HG03520 (cell line): ENCODE data around the gene NME1.
"Not testable (repeated sequence)": the region's sequence is repeated elsewhere in the genome, so short reads cannot be mapped to it uniquely, and the experiment has no call there.

ENCODE experiments used
- ATAC-seq: cut with Tn5 transposase; IDR thresholded peaks from one replicate; pipeline ENCODE4 v1.9.1; 2021; ENCODE audit warnings: mild to moderate bottlenecking, moderate library complexity; ENCODE audit not compliant: unreplicated experiment

The NME1 gene

GRCh38 chr17:51144266-51145022 is 8.9 kb upstream of the NME1 start:
- no peak for ATAC-seq

GRCh38 chr17:51147650-51148049 is 5.7 kb upstream of the NME1 start:
- ATAC-seq, result no peak

- no peak for ATAC-seq
These were observed 4.2 kb upstream of the NME1 start for GRCh38 chr17:51149163-51149562.

GRCh38 chr17:51150932-51151331 is 2.4 kb upstream of the NME1 start:
- ATAC-seq, result no peak

DNA sequence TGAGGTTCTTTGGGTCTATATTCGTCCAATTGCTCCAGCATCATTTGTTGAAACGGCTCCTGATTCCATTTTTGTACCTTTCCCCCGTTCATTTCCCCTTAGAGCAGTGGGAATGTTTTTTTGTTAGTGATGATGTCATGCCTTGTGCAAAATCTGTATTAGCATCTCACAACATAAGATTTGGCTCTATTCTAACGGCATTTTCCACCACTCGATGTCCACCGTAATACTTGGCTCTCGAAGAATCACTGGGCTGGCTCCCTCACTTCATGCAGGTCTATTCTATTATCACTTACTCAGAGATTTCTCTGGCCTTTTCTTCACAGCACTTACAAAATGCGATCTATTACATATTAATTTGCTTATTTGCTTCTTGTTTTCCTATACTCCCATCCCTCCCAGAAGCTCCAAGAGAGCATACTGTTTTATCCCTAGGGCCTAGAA is 571 bp upstream of the NME1 start:
- peak; percentile 1 for ATAC-seq

DNA sequence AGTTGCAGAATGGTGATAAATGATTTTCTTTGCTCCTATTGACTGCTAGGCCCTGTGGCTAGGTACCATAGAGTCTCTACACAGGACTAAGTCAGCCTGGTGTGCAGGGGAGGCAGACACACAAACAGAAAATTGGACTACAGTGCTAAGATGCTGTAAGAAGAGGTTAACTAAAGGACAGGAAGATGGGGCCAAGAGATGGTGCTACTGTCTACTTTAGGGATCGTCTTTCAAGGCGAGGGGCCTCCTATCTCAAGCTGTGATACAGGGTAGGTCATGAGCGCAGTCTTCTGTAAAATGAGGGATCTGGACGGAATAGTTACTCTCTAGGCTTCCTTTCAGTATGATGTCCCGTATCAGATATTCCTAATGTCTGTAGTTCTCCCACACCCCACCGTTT is 817 bp downstream of the NME1 start:
- no peak for ATAC-seq

GRCh38 chr17:51155416-51155815 is 2.1 kb downstream of the NME1 start:
- ATAC-seq, result no peak

GRCh38 chr17:51159604-51160003 is 6.2 kb downstream of the NME1 start:
- ATAC-seq, result no peak

- ATAC-seq, result no peak
These were observed 8.2 kb downstream of the NME1 start for GRCh38 chr17:51161541-51161940.

- ATAC-seq, result no peak
These were observed 11.7 kb downstream of the NME1 start for GRCh38 chr17:51164911-51165679.

DNA sequence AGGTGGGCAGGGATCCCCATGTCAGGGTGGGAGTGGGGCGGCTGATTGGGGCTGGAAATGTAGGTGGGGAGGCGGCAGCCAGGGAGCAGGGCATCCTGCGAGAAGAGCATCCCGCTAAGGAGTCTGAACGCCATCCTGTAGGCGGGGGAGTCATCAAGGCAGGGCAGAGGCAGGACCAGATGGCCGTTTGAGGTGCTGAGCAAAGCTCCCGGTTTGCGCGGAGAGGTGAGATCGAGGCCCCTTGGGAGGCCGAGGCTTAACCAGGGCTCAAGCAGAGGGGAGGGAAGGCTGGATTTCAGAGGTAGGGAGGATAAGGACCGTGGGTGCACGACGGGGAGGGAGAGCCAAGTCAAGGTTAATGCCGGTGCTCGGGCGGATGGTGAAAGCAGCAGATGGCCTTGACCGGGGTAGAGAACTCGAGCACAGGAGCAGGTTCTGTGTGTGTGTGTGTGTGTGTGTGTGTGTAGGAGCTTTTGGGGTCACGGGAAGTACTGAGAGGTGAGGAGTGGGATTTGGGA is 12.4 kb downstream of the NME1 start:
- peak; percentile 18 for ATAC-seq

DNA sequence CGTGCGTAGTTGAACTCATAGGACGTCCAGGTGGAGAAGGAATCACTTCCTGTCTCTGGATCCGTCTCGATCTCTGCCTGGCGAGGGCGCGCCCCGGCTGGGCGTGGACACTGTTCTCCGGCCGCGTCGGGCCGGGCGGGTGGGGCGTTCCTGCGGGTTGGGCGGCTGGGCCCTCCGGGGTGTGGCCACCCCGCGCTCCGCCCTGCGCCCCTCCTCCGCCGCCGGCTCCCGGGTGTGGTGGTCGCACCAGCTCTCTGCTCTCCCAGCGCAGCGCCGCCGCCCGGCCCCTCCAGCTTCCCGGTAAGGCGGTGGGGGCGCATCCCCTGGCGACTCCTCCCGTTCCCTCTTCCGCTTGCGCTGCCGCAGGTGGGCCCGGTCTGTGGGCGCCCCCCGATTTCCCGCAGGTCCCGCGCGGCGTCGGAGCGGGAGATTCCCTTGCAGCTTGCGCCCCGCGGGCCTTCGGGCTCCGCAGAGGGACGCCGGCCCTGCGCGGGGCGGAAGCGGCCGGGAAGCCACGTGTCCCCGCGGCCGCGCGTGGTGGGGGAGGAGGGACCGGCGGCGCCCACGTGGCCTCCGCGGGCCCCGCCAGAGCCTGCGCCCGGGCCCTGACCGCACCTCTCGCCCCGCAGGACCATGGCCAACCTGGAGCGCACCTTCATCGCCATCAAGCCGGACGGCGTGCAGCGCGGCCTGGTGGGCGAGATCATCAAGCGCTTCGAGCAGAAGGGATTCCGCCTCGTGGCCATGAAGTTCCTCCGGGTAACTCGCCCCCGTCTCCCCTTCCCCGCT is 13.0 kb downstream of the NME1 start, which contains the start of gene NME2:
Gene NME2, plus strand, starts transcription at position 214 of the 789 bp plus-strand sequence. Its CDS starts 420 bp downstream, at position 634.
- peak; percentile 82 for ATAC-seq

DNA sequence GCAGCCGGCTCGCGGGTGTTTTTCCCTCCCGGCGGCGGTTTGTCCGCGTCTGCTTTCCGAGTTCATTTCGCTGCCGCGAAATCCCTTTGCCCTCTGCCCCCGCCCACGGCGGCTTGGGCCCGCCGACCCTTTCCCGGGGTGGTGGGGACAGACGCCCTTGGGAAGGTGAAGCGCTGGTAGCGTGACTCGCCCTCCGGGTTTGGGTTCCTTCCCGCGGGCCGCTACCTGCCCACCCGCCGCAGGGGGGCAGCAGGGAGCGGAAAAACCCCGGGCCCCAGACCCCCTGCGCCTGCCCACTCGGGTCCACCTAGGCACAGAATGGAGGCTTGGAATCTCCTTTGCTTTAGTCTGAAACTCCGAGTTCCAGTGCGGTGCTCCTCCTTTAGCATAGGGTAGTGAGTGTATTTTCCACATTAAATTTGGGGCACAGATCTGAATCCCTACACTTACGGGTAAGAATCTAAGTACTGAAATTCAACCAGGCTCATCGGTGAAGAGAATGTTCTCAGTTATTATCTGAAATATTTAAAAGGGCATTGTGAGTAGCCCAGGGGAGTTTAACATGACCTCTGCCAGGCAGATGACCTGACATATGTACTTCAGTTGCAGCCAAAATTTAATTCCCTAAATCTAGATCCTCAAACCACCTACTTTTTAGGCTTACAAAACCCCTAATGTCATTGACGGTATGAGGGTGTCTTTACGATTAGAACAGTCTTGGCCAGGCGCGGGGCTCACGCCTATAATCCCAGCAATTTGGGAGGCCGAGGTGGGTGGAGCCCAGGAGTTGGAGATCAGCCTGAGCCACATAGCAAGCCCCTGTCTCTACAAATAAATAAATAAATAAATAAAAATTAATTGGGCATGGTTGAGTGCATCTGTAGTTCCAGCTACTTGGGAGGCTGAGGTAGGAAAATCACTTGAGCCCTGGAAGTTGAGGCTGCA is 13.9 kb downstream of the NME1 start:
- peak; percentile 40 for ATAC-seq

DNA sequence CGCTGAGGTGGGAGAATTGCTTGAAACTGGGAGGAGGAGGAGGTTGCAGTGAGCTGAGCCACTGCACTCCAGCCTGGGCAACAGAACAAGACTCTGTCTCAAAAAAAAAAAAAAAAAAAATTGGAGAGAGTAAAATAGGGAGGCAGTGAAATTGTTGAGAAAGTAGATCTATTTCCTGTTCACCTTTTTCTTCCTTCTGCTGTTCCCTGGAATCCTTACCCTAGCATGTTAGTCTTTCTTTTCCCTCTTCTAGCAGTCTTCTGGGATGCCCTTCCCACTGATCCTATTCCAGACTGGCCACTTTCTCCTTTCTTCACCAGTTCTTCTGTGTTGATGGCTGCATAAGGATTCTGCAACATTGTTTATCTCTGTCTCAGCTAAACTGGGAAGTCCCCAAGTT is 16.0 kb downstream of the NME1 start:
- ATAC-seq, result no peak

DNA sequence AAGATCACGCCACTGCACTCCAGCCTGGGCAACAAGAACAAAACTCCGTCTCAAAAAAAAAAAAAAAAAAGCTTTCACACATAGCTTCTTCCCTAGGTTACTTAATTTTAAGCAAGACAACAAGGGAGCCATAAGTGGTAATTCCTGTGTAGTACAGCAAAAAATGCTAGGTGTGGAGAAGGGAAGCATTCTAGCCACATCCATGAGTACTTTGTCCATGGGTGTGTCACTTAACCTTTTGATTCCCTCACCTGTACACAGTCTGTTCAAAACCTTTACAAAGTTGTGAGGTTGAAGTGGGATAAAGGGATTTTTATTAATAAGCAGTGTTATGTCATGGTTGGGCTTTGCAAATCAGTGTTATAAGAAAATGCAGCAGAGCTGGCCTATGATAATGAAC is 17.4 kb downstream of the NME1 start:
- no peak for ATAC-seq

DNA sequence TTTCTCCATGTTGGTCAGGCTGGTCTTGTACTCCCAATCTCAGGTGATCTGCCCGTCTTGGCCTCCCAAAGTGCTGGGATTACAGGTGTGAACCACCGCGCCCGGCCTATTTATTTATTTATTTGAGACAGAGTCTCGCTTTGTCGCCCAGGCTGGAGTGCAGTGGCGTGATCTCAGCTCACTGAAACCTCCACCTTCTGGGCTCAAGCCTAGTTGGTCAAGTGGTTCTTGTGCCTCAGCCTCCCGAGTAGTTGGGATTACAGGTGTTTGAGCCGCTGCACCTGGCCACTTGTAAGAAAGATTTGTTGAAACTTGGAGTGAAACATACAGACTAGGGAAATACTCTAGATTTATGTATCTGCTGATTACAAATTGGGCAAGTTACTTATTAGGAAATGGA is 18.7 kb downstream of the NME1 start:
- ATAC-seq, result not testable (repeated sequence)

GRCh38 chr17:51180486-51180885 is 27.1 kb downstream of the NME1 start:
- no peak for ATAC-seq

- no peak for ATAC-seq
These were observed 30.8 kb downstream of the NME1 start for GRCh38 chr17:51184124-51184523.

DNA sequence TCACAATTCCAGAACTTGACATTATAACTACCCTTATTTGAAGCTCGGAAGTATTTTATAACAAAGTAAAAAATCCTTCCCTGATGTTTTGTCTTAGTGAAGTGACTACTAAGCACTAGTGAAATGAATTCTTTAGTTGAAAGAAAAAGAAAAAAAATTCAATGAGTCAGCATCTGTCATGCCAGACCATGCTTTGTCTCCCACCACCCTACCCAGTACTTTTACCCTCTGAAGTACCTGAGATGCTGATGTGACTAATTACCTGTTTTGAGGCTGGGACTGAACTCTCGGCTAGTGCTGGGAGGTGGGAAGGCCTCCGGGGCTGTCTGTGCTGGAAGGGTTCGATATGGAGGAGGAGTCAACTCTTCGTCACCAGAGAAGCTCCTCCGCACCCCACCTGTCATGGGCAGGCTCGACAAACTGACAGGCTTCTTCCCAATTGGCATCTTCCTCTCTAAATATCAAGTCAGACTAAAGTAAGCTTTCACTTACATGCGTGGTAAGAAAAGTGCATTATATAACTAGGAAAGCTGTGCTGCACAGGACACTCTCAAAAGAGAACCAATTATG is 32.5 kb downstream of the NME1 start:
- no peak for ATAC-seq
